Frontal cortex (tissue), 4 donors: ENCODE results near the gene SLC7A6. TPM values are rescaled to one million over a fixed set of nuclear protein-coding genes. Genes with fewer than 3 reads are reported as not detected.

ENCODE experiments used
- DNase-seq, 2 donors: peaks; one replicate each; pipeline ENCODE4 v3.0.0; 2012; ENCODE audit warnings: low spot score in 2 of 2
- FAIRE-seq: peaks from 2 replicates; lab custom pipeline; 2012; peaks lifted over from hg19 to GRCh38; lab: Jason Lieb, UNC
- total RNA-seq: library from RNA; depleted of rRNA; stranded (reverse); fragments of >200 nt; gene quantifications from one replicate; pipeline ENCODE4 v1.2.3, GENCODE V29; 2014
- donor health status: control.
- donor health status: control.
- donor health status: control.

SLC7A6 gene
- total RNA-seq, 1 donor from 2014 or later: 17.1 TPM

- no peak for DNase-seq
- no peak for FAIRE-seq
Measured at GRCh38 chr16:68297908-68298307, 33.6 kb downstream of the SLC7A6 start.

GRCh38 chr16:68298312-68298711, 34.0 kb downstream of the SLC7A6 start:
- DNase-seq: no peak
- no peak for FAIRE-seq

- FAIRE-seq: no peak
- DNase-seq: no peak
Measured at GRCh38 chr16:68298907-68299561, 34.7 kb downstream of the SLC7A6 start.

GRCh38 chr16:68299571-68300453, 35.5 kb downstream of the SLC7A6 start:
- FAIRE-seq: no peak
- no peak for DNase-seq

GRCh38 chr16:68300734-68301459, 36.6 kb downstream of the SLC7A6 start:
- DNase-seq (no peak), FAIRE-seq (no peak)

- FAIRE-seq (no peak), DNase-seq (no peak)
Measured at GRCh38 chr16:68306633-68307032, 42.3 kb downstream of the SLC7A6 start.

- no peak for DNase-seq
- no peak for FAIRE-seq
Measured at GRCh38 chr16:68309799-68310198, 45.5 kb downstream of the SLC7A6 start.

- FAIRE-seq (no peak), DNase-seq (no peak)
Measured at GRCh38 chr16:68310437-68310773, 46.1 kb downstream of the SLC7A6 start.

GRCh38 chr16:68310774-68311511, 46.6 kb downstream of the SLC7A6 start, which contains the start of the genes PRMT7 and SLC7A6OS:
TSS of gene PRMT7 (plus strand) at chr16:68311019. CDS start at chr16:68315980, 4,961 bp downstream.
TSS of gene SLC7A6OS (minus strand) at chr16:68310946. CDS start at chr16:68310926, 20 bp downstream.
- no peak for FAIRE-seq

GRCh38 chr16:68313116-68313515, 48.8 kb downstream of the SLC7A6 start:
- DNase-seq (no peak), FAIRE-seq (no peak)

More at GRCh38 chr16:68310774-68311511, 46.6 kb downstream of the SLC7A6 start, which contains the start of the genes PRMT7 and SLC7A6OS:
- peak; percentile 91 to 97 for DNase-seq

GRCh38 chr16:68319185-68319908, 55.0 kb downstream of the SLC7A6 start:
- FAIRE-seq: no peak

GRCh38 chr16:68324336-68324735, 60.0 kb downstream of the SLC7A6 start:
- FAIRE-seq (no peak), DNase-seq (no peak)

More at GRCh38 chr16:68319185-68319908, 55.0 kb downstream of the SLC7A6 start:
- no peak for DNase-seq

- FAIRE-seq (no peak), DNase-seq (no peak)
Measured at GRCh38 chr16:68324780-68325357, 60.5 kb downstream of the SLC7A6 start.

- DNase-seq (peak; percentile 55 to 79), FAIRE-seq (no peak)
Measured at GRCh38 chr16:68328151-68328859, 64.0 kb downstream of the SLC7A6 start.

GRCh38 chr16:68328860-68329390, 64.6 kb downstream of the SLC7A6 start:
- DNase-seq (no peak), FAIRE-seq (no peak)

- no peak for DNase-seq
- FAIRE-seq: no peak
Measured at GRCh38 chr16:68331879-68332410, 67.6 kb downstream of the SLC7A6 start.

- DNase-seq: no peak
- no peak for FAIRE-seq
Measured at GRCh38 chr16:68332411-68333121, 68.2 kb downstream of the SLC7A6 start.
